ENCODE results near the gene OXNAD1. TPM values are rescaled to one million over a fixed set of nuclear protein-coding genes. Genes with fewer than 3 reads are reported as not detected.

OXNAD1 gene
- 6.6 TPM for total RNA-seq (2021; ENCODE audit: unreplicated experiment)
- polyA plus RNA-seq (2012; ENCODE audit: insufficient read length), result 4.1 TPM
- Bru-seq, nascent RNA, result percentile 54 among the genes with signal in this experiment
- BruChase-seq, experiment 1, labeled RNA remaining after a 2-hour chase, result percentile 59 among the genes with signal in this experiment
- percentile 53 among the genes with signal in this experiment for BruChase-seq, experiment 2, labeled RNA remaining after a 6-hour chase
- long read RNA-seq, transcript OXNAD1-201 (9 exons, 3,929 nt), result major isoform, 6 of 17 reads
- long read RNA-seq, partial matches to known transcripts, result 4 of 17 reads
- long read RNA-seq, other reads (novel, unspliced or antisense), result 5 of 17 reads

- no peaks in the 10 kb centered on the region for H3K27me3 ChIP-seq (ENCODE audit: control insufficient read depth, insufficient read depth, low read length)
- in situ Hi-C loops (cut with HindIII; ENCODE audit: low pct_unique_long_range_greater_than_20kb, low sequenced_read_pairs), result no loop called here
- H3K9me3 ChIP-seq (ENCODE audit: control insufficient read depth, insufficient read depth, low read depth, low read length), result no peaks in the 10 kb centered on the region
- ATAC-seq (peak; percentile 100), DNase-seq (ENCODE audit: low read depth, low spot score) (peak; percentile 95)
- CTCF ChIA-PET, result interaction anchor here (0.6 kb wide), 1 partner anchor 1019 kb away, joined by 4 read pairs; no protein-coding TSS in a partner anchor
- peak within 1 kb of the TSS; percentile 99 for H3K4me3 ChIP-seq (ENCODE audit: low read depth in 2 of 2, low read length in 2 of 2)
- peak; percentile 74 for TF ChIP-seq POLR2AphosphoS5 (IDR thresholded peaks at IDR 0.05; ENCODE audit: low read depth, low read length)
- TF ChIP-seq TCF7L2 (IDR thresholded peaks at IDR 0.05; ENCODE audit: low read depth, low read length), result no peak
- TF ChIP-seq SIN3A (IDR thresholded peaks at IDR 0.05; ENCODE audit: borderline replicate concordance, insufficient read depth, low read depth, low read length), result peak; percentile 64; the same call in 1 of the 2 replicates
- TF ChIP-seq REST (IDR thresholded peaks at IDR 0.05; ENCODE audit: insufficient read depth in 1 of 2, low read depth in 2 of 2, low read length in 1 of 2), result no peak
- no peak for TF ChIP-seq CTCF (IDR thresholded peaks at IDR 0.05)
- H3K27ac ChIP-seq (ENCODE audit: low read length), result peak within 1 kb of the TSS; percentile 90
- intact Hi-C loops (cut with micrococcal nuclease; ENCODE audit: unreplicated experiment), result loop anchor here (5.0 kb wide), 1 partner anchor 287 kb away; no protein-coding TSS in a partner anchor
- BruUV-seq (replicated peaks), result no TSS peak
- peaks cover 13% of the 10 kb centered on the region for H3K36me3 ChIP-seq (ENCODE audit: control insufficient read depth, insufficient read depth, low read length)
- H3K4me1 ChIP-seq (ENCODE audit: control insufficient read depth, insufficient read depth, low read length), result peaks cover 9% of the 10 kb centered on the region; the same call in 1 of the 2 replicates
- POLR2A ChIA-PET, result interaction anchor here (0.5 to 0.8 kb wide), 5 partner anchors 17 to 206 kb away, joined by 3 to 12 read pairs (median 3); no protein-coding TSS in a partner anchor
These were observed at the start of gene OXNAD1, which contains the start of gene DPH3 for GRCh38 chr3:16264708-16265454. TSS of gene OXNAD1 (plus strand) at chr3:16265212. CDS start at chr3:16270953, 5,741 bp downstream. TSS of gene DPH3 (minus strand) at chr3:16264943. CDS start at chr3:16264876, 67 bp downstream.

GRCh38 chr3:16216373-16216935, 48.6 kb upstream of the OXNAD1 start:
- H3K9me3 ChIP-seq (ENCODE audit: control insufficient read depth, insufficient read depth, low read depth, low read length), result no peaks in the 10 kb centered on the region
- H3K27me3 ChIP-seq (ENCODE audit: control insufficient read depth, insufficient read depth, low read length), result no peaks in the 10 kb centered on the region
- ChIA-PET POLR2A (no interaction called here), CTCF (no interaction called here)
- no peak for DNase-seq (ENCODE audit: low read depth, low spot score)
- no peaks in the 10 kb centered on the region for H3K4me1 ChIP-seq (ENCODE audit: control insufficient read depth, insufficient read depth, low read length)
- BruUV-seq (replicated peaks), result no TSS peak
- no peak for ATAC-seq
- intact Hi-C loops (cut with micrococcal nuclease; ENCODE audit: unreplicated experiment) (no loop called here), in situ Hi-C loops (cut with HindIII; ENCODE audit: low pct_unique_long_range_greater_than_20kb, low sequenced_read_pairs) (no loop called here)
- H3K36me3 ChIP-seq (ENCODE audit: control insufficient read depth, insufficient read depth, low read length), result no peaks in the 10 kb centered on the region
- TF ChIP-seq REST (IDR thresholded peaks at IDR 0.05; ENCODE audit: insufficient read depth in 1 of 2, low read depth in 2 of 2, low read length in 1 of 2) (no peak), CTCF (IDR thresholded peaks at IDR 0.05) (no peak), POLR2AphosphoS5 (IDR thresholded peaks at IDR 0.05; ENCODE audit: low read depth, low read length) (no peak), SIN3A (IDR thresholded peaks at IDR 0.05; ENCODE audit: borderline replicate concordance, insufficient read depth, low read depth, low read length) (no peak), TCF7L2 (IDR thresholded peaks at IDR 0.05; ENCODE audit: low read depth, low read length) (no peak)
- H3K27ac ChIP-seq (ENCODE audit: low read length), result no peak overlapping the region
- H3K4me3 ChIP-seq (ENCODE audit: low read depth in 2 of 2, low read length in 2 of 2), result no peak overlapping the region
